IMR-90 (cell line): Measurements from ENCODE around the gene TEAD1. TPM values are rescaled to one million over a fixed set of nuclear protein-coding genes. Genes with fewer than 3 reads are reported as not detected.

Experiments used
- ATAC-seq: fragments of 200-7000 bp; cut with Tn5 transposase; 2 replicates; pipeline ENCODE4 v1.9.1; 2020; ENCODE audit warnings: low read depth, mild to moderate bottlenecking, moderate library complexity
- BruUV-seq: library from RNA; stranded (reverse); fragments of 400-500 nt; replicated peaks from 2 replicates; lab custom pipeline; 2021; lab: Mats Ljungman, UMichigan
- CTCF ChIA-PET: fragments of 300-600 bp; formaldehyde crosslinking; extraction: SDS; loops from one replicate; lab custom pipeline; 2021; ENCODE audit warnings: antibody characterized with exemption; lab: Yijun Ruan, JAX
- POLR2A ChIA-PET: fragments of 300-600 bp; sonication (Branson Sonifier 250); formaldehyde crosslinking; loops from one replicate; lab custom pipeline; 2022; ENCODE audit warnings: antibody characterized with exemption; ENCODE audit not compliant: unreplicated experiment; lab: Charles Lee
- DNase-seq: peaks from one replicate; pipeline ENCODE4 v3.0.0; 2013
- H2AFZ ChIP-seq: replicated peaks from 2 replicates; pipeline ENCODE3; 2013; ENCODE audit warnings: low read length, mild to moderate bottlenecking; ENCODE audit not compliant: poor library complexity
- H2AK5ac ChIP-seq: 2 replicates; pipeline ENCODE4 v1.6.1; 2013; ENCODE audit warnings: low read depth, low read length, inconsistent platforms
- H2AK9ac ChIP-seq: replicated peaks from 2 replicates; pipeline ENCODE3; 2013; ENCODE audit warnings: mild to moderate bottlenecking, low read depth, low read length, moderate library complexity; ENCODE audit not compliant: poor library complexity
- H2BK120ac ChIP-seq: 2 replicates; pipeline ENCODE4 v1.6.1; 2013; ENCODE audit warnings: low read depth, low read length, inconsistent platforms
- H2BK15ac ChIP-seq: 3 replicates; pipeline ENCODE4 v1.6.1; 2013; ENCODE audit warnings: low read depth, low read length, inconsistent platforms
- H2BK20ac ChIP-seq: 2 replicates; pipeline ENCODE4 v1.6.1; 2013; ENCODE audit warnings: low read depth, mild to moderate bottlenecking, inconsistent platforms, low read length, moderate library complexity
- H2BK5ac ChIP-seq: 2 replicates; pipeline ENCODE4 v1.6.1; 2013; ENCODE audit warnings: mild to moderate bottlenecking, low read depth, low read length, inconsistent platforms; ENCODE audit not compliant: poor library complexity, severe bottlenecking
- H3K14ac ChIP-seq: replicated peaks from 2 replicates; pipeline ENCODE4 v1.6.1; 2013; ENCODE audit warnings: low read depth, low read length, inconsistent platforms
- H3K18ac ChIP-seq: 2 replicates; pipeline ENCODE4 v1.6.1; 2013; ENCODE audit warnings: low read depth, low read length, control low read depth
- H3K23ac ChIP-seq: 2 replicates; pipeline ENCODE4 v1.6.1; 2013; ENCODE audit warnings: low read depth, low read length, inconsistent platforms
- H3K27ac ChIP-seq: 2 replicates; pipeline ENCODE4 v1.5.1; 2013; ENCODE audit warnings: mild to moderate bottlenecking, control low read depth, low read length; ENCODE audit not compliant: insufficient read depth
- H3K27me3 ChIP-seq: 2 replicates; pipeline ENCODE4 v1.6.1; 2013; ENCODE audit warnings: low read length; ENCODE audit not compliant: control insufficient read depth, insufficient read depth
- H3K36me3 ChIP-seq: 2 replicates; pipeline ENCODE4 v1.6.1; 2013; ENCODE audit warnings: low read length, mixed read lengths; ENCODE audit not compliant: control insufficient read depth, insufficient read depth
- H3K4ac ChIP-seq: 2 replicates; pipeline ENCODE4 v1.6.1; 2013; ENCODE audit warnings: low read depth, low read length, inconsistent platforms
- H3K4me1 ChIP-seq: 2 replicates; pipeline ENCODE4 v1.6.1; 2013; ENCODE audit warnings: low read length, mixed read lengths; ENCODE audit not compliant: control insufficient read depth, insufficient read depth
- H3K4me2 ChIP-seq: 2 replicates; pipeline ENCODE4 v1.6.1; 2013; ENCODE audit warnings: low read depth, mild to moderate bottlenecking, control low read depth, low read length, moderate library complexity
- H3K4me3 ChIP-seq: 2 replicates; pipeline ENCODE4 v1.5.1; 2013; ENCODE audit warnings: low read depth, mild to moderate bottlenecking, control low read depth, low read length, moderate library complexity; ENCODE audit not compliant: insufficient read depth
- H3K56ac ChIP-seq: 2 replicates; pipeline ENCODE4 v1.6.1; 2013; ENCODE audit warnings: low read length, inconsistent platforms; ENCODE audit not compliant: insufficient read depth; ENCODE audit errors: extremely low read depth
- H3K79me1 ChIP-seq, 2 experiments: 2 replicates each; pipeline ENCODE4 v1.6.1; 2013; ENCODE audit warnings: low read length in 2 of 2, inconsistent platforms in 1 of 2, low read depth in 1 of 2
- H3K9ac ChIP-seq: 2 replicates; pipeline ENCODE4 v1.6.1; 2013; ENCODE audit warnings: low read depth, low read length, control low read depth
- H3K9me1 ChIP-seq: 2 replicates; pipeline ENCODE4 v1.6.1; 2013; ENCODE audit warnings: low read length, inconsistent platforms; ENCODE audit not compliant: insufficient read depth
- H3K9me3 ChIP-seq: 2 replicates; pipeline ENCODE4 v1.6.1; 2013; ENCODE audit warnings: low read length; ENCODE audit not compliant: control insufficient read depth, insufficient read depth
- H4K20me1 ChIP-seq: 2 replicates; pipeline ENCODE4 v1.6.1; 2013; ENCODE audit warnings: low read length, inconsistent platforms; ENCODE audit not compliant: insufficient read depth
- H4K5ac ChIP-seq: 2 replicates; pipeline ENCODE4 v1.6.1; 2013; ENCODE audit warnings: mild to moderate bottlenecking, low read depth, low read length, control low read depth
- H4K8ac ChIP-seq, 2 experiments: 2 replicates each; pipeline ENCODE4 v1.6.1; 2013; ENCODE audit warnings: low read depth in 2 of 2, low read length in 2 of 2, control low read depth in 1 of 2, inconsistent platforms in 1 of 2
- H4K91ac ChIP-seq: 2 replicates; pipeline ENCODE4 v1.6.1; 2013; ENCODE audit warnings: low read depth, low read length, inconsistent platforms; ENCODE audit not compliant: insufficient read depth
- BHLHE40 ChIP-seq: fragments of 150-350 bp; IDR thresholded peaks from 2 replicates; pipeline ENCODE4 v1.6.1; 2016; ENCODE audit warnings: mild to moderate bottlenecking, low read depth, low read length
- POLR2A ChIP-seq: IDR thresholded peaks from 2 replicates; pipeline ENCODE4 v1.6.1; 2012; ENCODE audit warnings: mild to moderate bottlenecking, low read depth, low read length
- WGBS, 2 experiments: methylation state at CpG; one replicate each; pipeline versions ENCODE4 v1.1.5 to v1.1.7; 2013; ENCODE audit warnings: missing lambda C conversion rate in 2 of 2; ENCODE audit not compliant: insufficient read length in 1 of 2; ENCODE audit errors: extremely low coverage in 2 of 2; 5-methylcytosine and 5-hydroxymethylcytosine counted together
- dilution Hi-C: fragments of 300-500 bp; cut with HindIII; formaldehyde crosslinking; loops from one replicate; pipeline ENCODE4 v1.14.3; 2018; ENCODE audit warnings: low sequenced_read_pairs; ENCODE audit not compliant: unreplicated experiment
- in situ Hi-C: fragments of 300-500 bp; cut with MboI; formaldehyde crosslinking; loops from 3 replicates; pipeline ENCODE4 v1.14.3; 2019; ENCODE audit warnings: low sequenced_read_pairs, inconsistent platforms, mixed read lengths
- intact Hi-C: fragments of 100-400 bp; cut with micrococcal nuclease; formaldehyde crosslinking; loops from 2 replicates; pipeline ENCODE4 v1.10.0; 2022
- polyA plus RNA-seq, 3 experiments: library from polyadenylated mRNA; depleted of rRNA; stranded (reverse); fragments of >200 nt; gene quantifications; 2 replicates each; pipeline ENCODE4 v1.2.3, GENCODE V29; 2012; ENCODE audit warnings: low replicate concordance in 1 of 3
- total RNA-seq: library from RNA; depleted of rRNA; stranded (reverse); fragments of >200 nt; gene quantifications from 2 replicates; pipeline ENCODE4 v1.2.3, GENCODE V29; 2012

TEAD1 gene
- total and polyA plus RNA-seq, 2 of the 4 experiments (the other 2 are of a cell fraction) = 51.8 to 69.2 TPM

- POLR2A ChIA-PET = no interaction called here
These were observed 98.1 kb downstream of the TEAD1 start for GRCh38 chr11:12772324-12772723.

More at GRCh38 chr11:12772324-12772723, 98.1 kb downstream of the TEAD1 start:
- Histone ChIP-seq H4K91ac (no peak overlapping the region), H2BK20ac (no peak overlapping the region), H3K4me2 (no peak overlapping the region), H4K5ac (no peak overlapping the region), H2AK5ac (no peak overlapping the region), H2BK5ac (peak overlapping the region; percentile 47), H3K18ac (no peak overlapping the region), H3K9me1 (peaks cover 57% of the 10 kb centered on the region), H4K8ac (no peak overlapping the region), H3K9ac (no peak overlapping the region), H3K36me3 (peaks cover 6% of the 10 kb centered on the region), H3K27ac (no peak overlapping the region), H3K14ac (no peak overlapping the region), H3K4me3 (no peak overlapping the region), H3K9me3 (no peaks in the 10 kb centered on the region), H3K56ac (no peak overlapping the region), H2BK15ac (no peak overlapping the region), H2AFZ (no peak overlapping the region), H3K4ac (no peak overlapping the region), H3K79me1 (peaks cover 52 to 89% of the 10 kb centered on the region in 2 experiments), H3K23ac (no peak overlapping the region; the same call in 1 of the 2 replicates), H2AK9ac (no peak overlapping the region), H3K27me3 (no peaks in the 10 kb centered on the region), H4K20me1 (peaks cover 91% of the 10 kb centered on the region), H3K4me1 (peaks cover 42% of the 10 kb centered on the region), H2BK120ac (no peak overlapping the region)
- no CpG with 5 or more reads among the region's 1 CpG for WGBS, 2 experiments
- intact Hi-C loops = loop anchor here (5.0 to 10.0 kb wide), 2 partner anchors 80 to 438 kb away; no protein-coding TSS in a partner anchor
- CTCF ChIA-PET = interaction anchor here (1.1 kb wide), 1 partner anchor 117 kb away, joined by 3 read pairs; no protein-coding TSS in a partner anchor
- DNase-seq (no peak), ATAC-seq (no peak)
- BruUV-seq = no TSS peak
- in situ Hi-C loops = no loop called here
- TF ChIP-seq POLR2A = no peak
- no peak for TF ChIP-seq BHLHE40
- dilution Hi-C loops = no loop called here
